Fibroblast of lung (primary cell): ENCODE data around the gene DIP2C. TPM values are rescaled to one million over a fixed set of nuclear protein-coding genes. Genes with fewer than 3 reads are reported as not detected.
"Not testable (repeated sequence)": the region's sequence is repeated elsewhere in the genome, so short reads cannot be mapped to it uniquely, and the experiment has no call there.

Experiments used
- DNase-seq, 2 donors: peaks; one replicate each; pipeline versions ENCODE4 v3.0.0 to v3.0.0-alpha.2; 2010; ENCODE audit warnings: low read depth in 2 of 2
- H2AFZ ChIP-seq: 2 replicates; pipeline ENCODE4 v1.5.1; 2012; ENCODE audit warnings: low read length, control low read depth, inconsistent platforms
- H3K27ac ChIP-seq: 2 replicates; pipeline ENCODE4 v1.5.1; 2011; ENCODE audit warnings: low read length, control low read depth; ENCODE audit not compliant: insufficient read depth
- H3K27me3 ChIP-seq: 2 replicates; pipeline ENCODE4 v1.5.1; 2011; ENCODE audit warnings: mild to moderate bottlenecking, low read length; ENCODE audit not compliant: control insufficient read depth, insufficient read depth
- H3K36me3 ChIP-seq: 2 replicates; pipeline ENCODE4 v1.5.1; 2011; ENCODE audit warnings: low read length; ENCODE audit not compliant: control insufficient read depth, insufficient read depth
- H3K4me1 ChIP-seq: 2 replicates; pipeline ENCODE4 v1.5.1; 2011; ENCODE audit warnings: low read length; ENCODE audit not compliant: control insufficient read depth, insufficient read depth; ENCODE audit errors: extremely low read depth
- H3K4me2 ChIP-seq: 2 replicates; pipeline ENCODE4 v1.5.1; 2011; ENCODE audit warnings: low read length, control low read depth; ENCODE audit not compliant: insufficient read depth; ENCODE audit errors: extremely low read depth
- H3K4me3 ChIP-seq, 4 experiments: fragments of 200-600 bp in 1 of 4; sonication (generic) in 1 of 4; replicated peaks in 1 of 4; 2 replicates each; pipeline ENCODE4 v1.5.1; 2011 to 2016; ENCODE audit warnings: low read length in 4 of 4, low read depth in 3 of 4, mild to moderate bottlenecking in 3 of 4, control low read depth in 2 of 4, inconsistent platforms in 1 of 4, mixed read lengths in 1 of 4; ENCODE audit not compliant: insufficient read depth in 1 of 4; ENCODE audit errors: control extremely low read depth in 1 of 4
- H3K79me2 ChIP-seq: 2 replicates; pipeline ENCODE4 v1.5.1; 2012; ENCODE audit warnings: mild to moderate bottlenecking, low read length, inconsistent platforms; ENCODE audit not compliant: control insufficient read depth, insufficient read depth
- H3K9ac ChIP-seq: 2 replicates; pipeline ENCODE4 v1.5.1; 2011; ENCODE audit warnings: mild to moderate bottlenecking, low read length, control low read depth; ENCODE audit not compliant: insufficient read depth
- H3K9me3 ChIP-seq: 2 replicates; pipeline ENCODE4 v1.5.1; 2012; ENCODE audit warnings: low read depth, low read length; ENCODE audit not compliant: control insufficient read depth, insufficient read depth
- H4K20me1 ChIP-seq: 2 replicates; pipeline ENCODE4 v1.5.1; 2011; ENCODE audit warnings: low read length; ENCODE audit not compliant: control insufficient read depth, insufficient read depth; ENCODE audit errors: extremely low read depth
- CTCF ChIP-seq, 2 donors: IDR thresholded peaks in 1 of 2; conservative IDR thresholded peaks in 1 of 2; 1 replicate in 1 of 2; 2 replicates in 1 of 2; pipeline ENCODE4 v1.5.1; 2011 to 2012; ENCODE audit warnings: low read length in 2 of 2, control low read depth in 1 of 2, inconsistent platforms in 1 of 2, low read depth in 1 of 2, mild to moderate bottlenecking in 1 of 2
- EZH2 ChIP-seq: IDR thresholded peaks from 2 replicates; pipeline ENCODE4 v1.5.1; 2012; ENCODE audit warnings: low read length, control low read depth, mild to moderate bottlenecking; ENCODE audit errors: missing control alignments
- polyA plus RNA-seq, 2 donors: library from polyadenylated mRNA; depleted of rRNA in 1 of 2; stranded (reverse) in 1 of 2; unstranded in 1 of 2; fragments of >200 nt; gene quantifications; 2 replicates each; pipeline ENCODE4 v1.2.1, GENCODE V29; 2011 to 2012; ENCODE audit warnings: missing spikeins in 1 of 2
- total RNA-seq: library from RNA; depleted of rRNA; stranded (reverse); fragments of >200 nt; gene quantifications from 2 replicates; pipeline ENCODE4 v1.2.1, GENCODE V29; 2014

The DIP2C gene
- total and polyA plus RNA-seq, 2 donors (not counting 1 experiment from before 2014, with no cell fraction given): 10.7 to 18.3 TPM

- Histone ChIP-seq H3K4me3 (no peak overlapping the region), H3K4me1 (peaks cover 14% of the 10 kb centered on the region), H3K27me3 (no peaks in the 10 kb centered on the region), H3K79me2 (peaks cover 36% of the 10 kb centered on the region), H3K27ac (peak overlapping the region; percentile 64), H3K9me3 (no peaks in the 10 kb centered on the region), H3K4me2 (peak overlapping the region; percentile 15), H2AFZ (no peak overlapping the region), H4K20me1 (no peaks in the 10 kb centered on the region), H3K36me3 (no peaks in the 10 kb centered on the region), H3K9ac (no peak overlapping the region)
- no peak for TF ChIP-seq EZH2
- no peak for TF ChIP-seq CTCF (conservative IDR thresholded peaks at IDR 0.05 in 1 of 2, IDR thresholded peaks at IDR 0.05 in 1 of 2; ENCODE audit: low read depth in 1 of 2, low read length in 2 of 2)
- no peak for DNase-seq
Measured at GRCh38 chr10:597976-598375, 91.5 kb downstream of the DIP2C start.

- Histone ChIP-seq H3K9ac (no peak overlapping the region), H3K79me2 (peaks cover 29% of the 10 kb centered on the region), H3K27ac (no peak overlapping the region), H2AFZ (no peak overlapping the region), H3K4me3 (no peak overlapping the region), H3K9me3 (no peaks in the 10 kb centered on the region), H3K4me1 (peaks cover 14% of the 10 kb centered on the region), H4K20me1 (no peaks in the 10 kb centered on the region), H3K27me3 (no peaks in the 10 kb centered on the region), H3K4me2 (no peak overlapping the region), H3K36me3 (no peaks in the 10 kb centered on the region)
- no peak for DNase-seq
- TF ChIP-seq CTCF (conservative IDR thresholded peaks at IDR 0.05 in 1 of 2, IDR thresholded peaks at IDR 0.05 in 1 of 2; ENCODE audit: low read depth in 1 of 2, low read length in 2 of 2) (no peak), EZH2 (no peak)
Measured at GRCh38 chr10:596725-597345, 92.6 kb downstream of the DIP2C start.

GRCh38 chr10:596131-596530 lies 93.3 kb downstream of the DIP2C start:
- peaks cover 29% of the 10 kb centered on the region for H3K79me2 ChIP-seq
- H3K4me1 ChIP-seq: peaks cover 14% of the 10 kb centered on the region
- not testable (repeated sequence) for DNase-seq, H2AFZ ChIP-seq, H3K4me3 ChIP-seq, H3K36me3 ChIP-seq, H3K27ac ChIP-seq, H4K20me1 ChIP-seq, H3K9ac ChIP-seq, H3K4me2 ChIP-seq, H3K9me3 ChIP-seq, H3K27me3 ChIP-seq
